ENCODE data around the gene RBM14.
"Not testable (repeated sequence)": the region's sequence is repeated elsewhere in the genome, so short reads cannot be mapped to it uniquely, and the experiment has no call there.

RBM14 gene

GRCh38 chr11:66570850-66571180 is 45.6 kb upstream of the RBM14 start:
- no peak for DNase-seq (ENCODE audit: low read depth)
- no peak overlapping the region for H3K4me3 ChIP-seq (ENCODE audit: low read depth, low read length)
- TF ChIP-seq CTCF (IDR thresholded peaks at IDR 0.05; ENCODE audit: low read depth, low read length), result no peak
- no peak for TF ChIP-seq MYC (IDR thresholded peaks at IDR 0.05; ENCODE audit: low read depth, low read length)

GRCh38 chr11:66579017-66579606 is 37.3 kb upstream of the RBM14 start:
- no peak overlapping the region for H3K4me3 ChIP-seq (ENCODE audit: low read depth, low read length)
- DNase-seq (ENCODE audit: low read depth), result peak; percentile 77
- TF ChIP-seq MYC (IDR thresholded peaks at IDR 0.05; ENCODE audit: low read depth, low read length), result no peak
- 0 out of 2 replicates have a peak, but pooled peaks have one; percentile 21 for TF ChIP-seq MAX (IDR thresholded peaks at IDR 0.05; ENCODE audit: low read depth, low read length)
- peak; percentile 87 for TF ChIP-seq CTCF (IDR thresholded peaks at IDR 0.05; ENCODE audit: low read depth, low read length)

- DNase-seq (ENCODE audit: low read depth), result no peak
- H3K4me3 ChIP-seq (ENCODE audit: low read depth, low read length), result no peak overlapping the region
- TF ChIP-seq MAX (IDR thresholded peaks at IDR 0.05; ENCODE audit: low read depth, low read length) (no peak), CTCF (IDR thresholded peaks at IDR 0.05; ENCODE audit: low read depth, low read length) (no peak), POLR2A (IDR thresholded peaks at IDR 0.05; ENCODE audit: extremely low read depth, insufficient read length) (no peak), MYC (IDR thresholded peaks at IDR 0.05; ENCODE audit: low read depth, low read length) (no peak)
Measured at GRCh38 chr11:66580803-66581202, 35.6 kb upstream of the RBM14 start.

- H3K4me3 ChIP-seq (ENCODE audit: low read depth, low read length), result no peak overlapping the region
- no peak for DNase-seq (ENCODE audit: low read depth)
- TF ChIP-seq MAX (IDR thresholded peaks at IDR 0.05; ENCODE audit: low read depth, low read length), result no peak
- TF ChIP-seq CTCF (IDR thresholded peaks at IDR 0.05; ENCODE audit: low read depth, low read length), result no peak
- TF ChIP-seq MYC (IDR thresholded peaks at IDR 0.05; ENCODE audit: low read depth, low read length), result no peak
- TF ChIP-seq POLR2A (IDR thresholded peaks at IDR 0.05; ENCODE audit: extremely low read depth, insufficient read length), result no peak
Measured at GRCh38 chr11:66581261-66581660, 35.2 kb upstream of the RBM14 start.

- not testable (repeated sequence) for H3K4me3 ChIP-seq (ENCODE audit: low read depth, low read length); DNase-seq (ENCODE audit: low read depth)
Measured at GRCh38 chr11:66582565-66583147, 33.8 kb upstream of the RBM14 start.

- DNase-seq (ENCODE audit: low read depth); H3K4me3 ChIP-seq (ENCODE audit: low read depth, low read length): not testable (repeated sequence)
Measured at GRCh38 chr11:66585447-66585846, 31.0 kb upstream of the RBM14 start.

- TF ChIP-seq MAX (IDR thresholded peaks at IDR 0.05; ENCODE audit: low read depth, low read length) (no peak), POLR2A (IDR thresholded peaks at IDR 0.05; ENCODE audit: extremely low read depth, insufficient read length) (no peak), MYC (IDR thresholded peaks at IDR 0.05; ENCODE audit: low read depth, low read length) (no peak), CTCF (IDR thresholded peaks at IDR 0.05; ENCODE audit: low read depth, low read length) (no peak)
- no peak for DNase-seq (ENCODE audit: low read depth)
- H3K4me3 ChIP-seq (ENCODE audit: low read depth, low read length), result no peak overlapping the region
Measured at GRCh38 chr11:66586136-66586535, 30.3 kb upstream of the RBM14 start.

GRCh38 chr11:66589315-66589714 is 27.1 kb upstream of the RBM14 start:
- not testable (repeated sequence) for H3K4me3 ChIP-seq (ENCODE audit: low read depth, low read length); DNase-seq (ENCODE audit: low read depth)

Data from NB4 (cell line).